Measurements from ENCODE around the gene EIF2S3B. TPM values are rescaled to one million over a fixed set of nuclear protein-coding genes. Genes with fewer than 3 reads are reported as not detected.

Gene EIF2S3B
- total RNA-seq, 1 experiment from 2014 or later: 0.83 TPM

GRCh38 chr12:10554228-10554755 is 48.6 kb downstream of the EIF2S3B start:
- DNase-seq (ENCODE audit: low spot score): no peak

- DNase-seq (ENCODE audit: low spot score): no peak
Measured at GRCh38 chr12:10554756-10555481, 49.2 kb downstream of the EIF2S3B start.

- no peak for DNase-seq (ENCODE audit: low spot score)
Measured at GRCh38 chr12:10557329-10557728, 51.6 kb downstream of the EIF2S3B start.

- no peak for DNase-seq (ENCODE audit: low spot score)
Measured at GRCh38 chr12:10557766-10558165, 52.1 kb downstream of the EIF2S3B start.

Other genes starting within 250 kb of the EIF2S3B start
- 0.77 and 6.7 TPM in 2 replicates for gene KLRD1, start 198.0 kb upstream of the EIF2S3B start, total RNA-seq (2014; rRNA removed; shearing (Covaris generic))
- gene KLRK1, start 115.8 kb upstream of the EIF2S3B start, total RNA-seq (2014; rRNA removed; shearing (Covaris generic)): not detected in 2 replicates
- gene KLRC4, start 96.1 kb upstream of the EIF2S3B start, total RNA-seq (2014; rRNA removed; shearing (Covaris generic)): not detected in 2 replicates
- 0.37 TPM in 1 of 2 replicates, not detected in the other for gene KLRC3, start 85.3 kb upstream of the EIF2S3B start, total RNA-seq (2014; rRNA removed; shearing (Covaris generic))
- gene KLRC2, start 69.9 kb upstream of the EIF2S3B start, total RNA-seq (2014; rRNA removed; shearing (Covaris generic)): 0.23 TPM in 1 of 2 replicates, not detected in the other
- not detected in 2 replicates for gene KLRC1, start 52.5 kb upstream of the EIF2S3B start, total RNA-seq (2014; rRNA removed; shearing (Covaris generic))
- 63.2 and 116 TPM in 2 replicates for gene MAGOHB, start 107.7 kb downstream of the EIF2S3B start, total RNA-seq (2014; rRNA removed; shearing (Covaris generic))
- 3.3 and 3.8 TPM in 2 replicates for gene STYK1, start 168.2 kb downstream of the EIF2S3B start, total RNA-seq (2014; rRNA removed; shearing (Covaris generic))
- 55.7 and 96.7 TPM in 2 replicates for gene YBX3, start 217.4 kb downstream of the EIF2S3B start, total RNA-seq (2014; rRNA removed; shearing (Covaris generic))

All from H4 (cell line).